ENCODE measurements around the gene HOXC10. TPM values are rescaled to one million over a fixed set of nuclear protein-coding genes. Genes with fewer than 3 reads are reported as not detected.

The HOXC10 gene
- total RNA-seq, 1 donor from 2014 or later, result not detected

DNA sequence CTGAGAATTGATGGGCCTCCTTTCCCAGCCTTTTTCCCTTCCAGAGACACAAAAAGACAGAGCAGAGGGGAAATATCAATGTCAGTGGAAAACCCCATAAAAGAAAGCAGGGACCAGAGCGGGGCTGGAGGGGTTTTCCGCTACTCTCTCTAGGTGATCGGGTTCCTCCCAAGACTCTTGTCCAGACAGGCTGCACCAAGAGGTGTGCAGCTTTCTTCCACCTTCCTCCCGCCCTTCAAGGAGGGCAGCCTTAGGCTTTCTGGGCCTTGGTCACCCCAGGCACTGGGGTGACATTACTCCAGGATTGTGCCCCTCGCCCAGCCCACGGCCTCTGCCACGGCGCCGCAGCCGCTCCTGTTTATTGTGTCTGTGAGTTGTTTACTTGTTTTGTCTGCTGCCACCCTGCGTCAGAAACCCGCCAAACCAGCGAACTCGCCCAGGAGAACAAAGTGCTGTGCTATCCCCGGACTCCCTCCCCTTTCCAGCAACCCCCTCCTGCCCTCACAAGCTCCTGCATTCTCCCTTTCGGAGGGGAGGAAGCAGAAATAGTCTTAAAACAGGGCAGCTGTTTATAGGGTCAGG is 36.6 kb downstream of the HOXC10 start:
- Mint-ChIP-seq H3K27me3 (ENCODE audit: low read depth, unreplicated experiment) (peaks cover 86% of the 10 kb centered on the region), H3K27ac (ENCODE audit: unreplicated experiment) (no peak overlapping the region), H3K9me3 (ENCODE audit: unreplicated experiment) (peaks cover 10% of the 10 kb centered on the region), H3K4me3 (ENCODE audit: unreplicated experiment) (no peak overlapping the region), H3K4me1 (ENCODE audit: low read depth, unreplicated experiment) (no peaks in the 10 kb centered on the region), H3K36me3 (ENCODE audit: low read depth, unreplicated experiment) (peaks cover 2% of the 10 kb centered on the region)
- Histone ChIP-seq H3K27ac (ENCODE audit: low read depth, low read length) (no peak overlapping the region), H3K4me1 (ENCODE audit: insufficient read depth, low read length) (no peaks in the 10 kb centered on the region), H4K20me1 (ENCODE audit: insufficient read depth, low read length) (no peaks in the 10 kb centered on the region), H3K79me2 (ENCODE audit: insufficient read depth, low read length) (no peaks in the 10 kb centered on the region), H3K4me3 (ENCODE audit: insufficient read depth, low read depth, low read length) (no peak overlapping the region), H3K36me3 (ENCODE audit: insufficient read depth, low read length) (no peaks in the 10 kb centered on the region), H3K9me3 (ENCODE audit: insufficient read depth, low read depth, low read length) (no peaks in the 10 kb centered on the region), H3K9ac (ENCODE audit: low read length) (no peak overlapping the region), H2AFZ (ENCODE audit: low read depth, low read length) (no peak overlapping the region), H3K4me2 (ENCODE audit: low read length) (no peak overlapping the region), H3K27me3 (ENCODE audit: insufficient read depth, low read length) (peaks cover 85% of the 10 kb centered on the region)
- FAIRE-seq, result no peak
- no peak for DNase-seq (ENCODE audit: low read depth)
- TF ChIP-seq EZH2 (IDR thresholded peaks at IDR 0.05; ENCODE audit: insufficient read depth, low read length) (peak; percentile 59), CTCF (IDR thresholded peaks at IDR 0.05; ENCODE audit: insufficient read depth, low read depth, low read length) (no peak)

- Histone ChIP-seq H3K9ac (ENCODE audit: low read length) (no peak overlapping the region), H4K20me1 (ENCODE audit: insufficient read depth, low read length) (no peaks in the 10 kb centered on the region), H3K4me1 (ENCODE audit: insufficient read depth, low read length) (no peaks in the 10 kb centered on the region), H3K9me3 (ENCODE audit: insufficient read depth, low read depth, low read length) (no peaks in the 10 kb centered on the region), H3K36me3 (ENCODE audit: insufficient read depth, low read length) (no peaks in the 10 kb centered on the region), H3K4me2 (ENCODE audit: low read length) (no peak overlapping the region), H2AFZ (ENCODE audit: low read depth, low read length) (no peak overlapping the region), H3K27me3 (ENCODE audit: insufficient read depth, low read length) (peaks cover 88% of the 10 kb centered on the region), H3K79me2 (ENCODE audit: insufficient read depth, low read length) (no peaks in the 10 kb centered on the region), H3K4me3 (ENCODE audit: insufficient read depth, low read depth, low read length) (no peak overlapping the region), H3K27ac (ENCODE audit: low read depth, low read length) (no peak overlapping the region)
- no peak for FAIRE-seq
- TF ChIP-seq CTCF (IDR thresholded peaks at IDR 0.05; ENCODE audit: insufficient read depth, low read depth, low read length) (no peak), EZH2 (IDR thresholded peaks at IDR 0.05; ENCODE audit: insufficient read depth, low read length) (no peak)
- Mint-ChIP-seq H3K27ac (ENCODE audit: unreplicated experiment) (no peak overlapping the region), H3K36me3 (ENCODE audit: low read depth, unreplicated experiment) (peaks cover 2% of the 10 kb centered on the region), H3K27me3 (ENCODE audit: low read depth, unreplicated experiment) (peaks cover 94% of the 10 kb centered on the region), H3K9me3 (ENCODE audit: unreplicated experiment) (peaks cover 12% of the 10 kb centered on the region), H3K4me3 (ENCODE audit: unreplicated experiment) (no peak overlapping the region), H3K4me1 (ENCODE audit: low read depth, unreplicated experiment) (no peaks in the 10 kb centered on the region)
- no peak for DNase-seq (ENCODE audit: low read depth)
Measured at GRCh38 chr12:54022960-54023884, 38.3 kb downstream of the HOXC10 start.

Data from astrocyte (in vitro differentiated cells and primary cell).